Testis (tissue), 3 donors: Measurements from ENCODE around the gene MOB3B. TPM values are rescaled to one million over a fixed set of nuclear protein-coding genes. Genes with fewer than 3 reads are reported as not detected.

Source experiments
- DNase-seq: peaks from one replicate; pipeline ENCODE4 v3.0.0-alpha.2; 2019
- H3K27ac ChIP-seq, 2 donors: fragments of 200-600 bp; sonication (generic); one replicate each; pipeline ENCODE4 v1.5.1; 2019
- H3K27me3 ChIP-seq: fragments of 200-600 bp; sonication (generic); one replicate; pipeline ENCODE4 v1.5.1; 2019
- H3K36me3 ChIP-seq: fragments of 200-600 bp; sonication (generic); one replicate; pipeline ENCODE4 v1.5.1; 2017; ENCODE audit warnings: low read depth; ENCODE audit errors: missing control alignments
- H3K4me1 ChIP-seq: fragments of 200-600 bp; sonication (generic); one replicate; pipeline ENCODE4 v1.5.1; 2019
- H3K4me3 ChIP-seq, 2 donors: fragments of 200-600 bp; sonication (generic); one replicate each; pipeline ENCODE4 v1.5.1; 2017 to 2019
- H3K9me3 ChIP-seq: fragments of 200-600 bp; sonication (generic); one replicate; pipeline ENCODE4 v1.5.1; 2017
- CTCF ChIP-seq, 3 experiments: fragments of 450-650 bp in 2 of 3; fragments of 200-600 bp in 1 of 3; sonication (generic) in 1 of 3; IDR thresholded peaks; one replicate each; pipeline ENCODE4 v1.5.1; 2016 to 2019; ENCODE audit warnings: antibody characterized with exemption in 3 of 3, mild to moderate bottlenecking in 2 of 3, moderate library complexity in 1 of 3
- POLR2A ChIP-seq: fragments of 450-650 bp; IDR thresholded peaks from one replicate; pipeline ENCODE4 v1.6.1; 2017; ENCODE audit warnings: antibody characterized with exemption, mild to moderate bottlenecking, moderate library complexity
- WGBS, 2 donors: methylation state at CpG; one replicate each; pipeline ENCODE4 v1.1.5; 2018; 5-methylcytosine and 5-hydroxymethylcytosine counted together
- intact Hi-C: fragments of 100-400 bp; cut with DNase I; formaldehyde crosslinking; loops from one replicate; pipeline ENCODE4 v1.15.1; 2023; ENCODE audit warnings: low total_unique reads
- polyA plus RNA-seq: library from polyadenylated mRNA; stranded (reverse); fragments of 350-450 nt; fragmentation: Illumina TruSeq; extraction: RNeasy Lipid Tissue Mini Kit (QIAGEN cat#74804); gene quantifications from one replicate; pipeline ENCODE4 v1.2.3, GENCODE V29; 2014; ENCODE audit warnings: low read depth, low replicate concordance; ENCODE audit not compliant: insufficient read depth
- total RNA-seq, 2 donors: library from RNA; depleted of rRNA; stranded (reverse); fragments of >200 nt; gene quantifications; one replicate each; pipeline ENCODE4 v1.2.3, GENCODE V29; 2016

The MOB3B gene
- total and polyA plus RNA-seq, 3 donors from 2014 or later: 9.1 to 23.2 (median 17.5) TPM

- H3K36me3 ChIP-seq: no peaks in the 10 kb centered on the region
- no peaks in the 10 kb centered on the region for H3K9me3 ChIP-seq
- TF ChIP-seq POLR2A (no peak), CTCF (IDR thresholded peaks at IDR 0.05) (no peak)
- intact Hi-C loops: no loop called here
- H3K27ac ChIP-seq: no peak overlapping the region
- 10 to 15% methylated on average over 5 to 6 of the region's 6 CpGs for WGBS, 2 donors
- H3K27me3 ChIP-seq: no peaks in the 10 kb centered on the region
- H3K4me3 ChIP-seq: peak overlapping the region; percentile 2 to 15
- peak; percentile 55 for DNase-seq
- no peaks in the 10 kb centered on the region for H3K4me1 ChIP-seq
These were observed 226.4 kb downstream of the MOB3B start for GRCh38 chr9:27303219-27303618.

GRCh38 chr9:27297050-27297449 lies 232.6 kb downstream of the MOB3B start, which contains the start of gene EQTN:
EQTN (minus strand) TSS chr9:27297150; CDS start chr9:27297055, 95 bp downstream.
- H3K27ac ChIP-seq: no peak within 1 kb of the TSS
- WGBS, 2 donors: 81 to 84% methylated on average over 7 of the region's 7 CpGs
- no peaks in the 10 kb centered on the region for H3K4me1 ChIP-seq
- intact Hi-C loops: no loop called here
- H3K27me3 ChIP-seq: no peaks in the 10 kb centered on the region
- TF ChIP-seq CTCF (IDR thresholded peaks at IDR 0.05): no peak
- no peak for TF ChIP-seq POLR2A
- H3K4me3 ChIP-seq: no peak within 1 kb of the TSS
- no peak for DNase-seq
- H3K36me3 ChIP-seq: no peaks in the 10 kb centered on the region
- H3K9me3 ChIP-seq: no peaks in the 10 kb centered on the region

GRCh38 chr9:27293996-27294395 lies 235.6 kb downstream of the MOB3B start:
- H3K27me3 ChIP-seq: no peaks in the 10 kb centered on the region
- TF ChIP-seq POLR2A: no peak
- no peak for TF ChIP-seq CTCF (IDR thresholded peaks at IDR 0.05)
- DNase-seq: no peak
- H3K9me3 ChIP-seq: no peaks in the 10 kb centered on the region
- intact Hi-C loops: no loop called here
- no peak overlapping the region for H3K27ac ChIP-seq
- 44 to 49% methylated on average over 2 of the region's 2 CpGs for WGBS, 2 donors
- H3K36me3 ChIP-seq: no peaks in the 10 kb centered on the region
- H3K4me1 ChIP-seq: no peaks in the 10 kb centered on the region
- H3K4me3 ChIP-seq: no peak overlapping the region

- no peaks in the 10 kb centered on the region for H3K36me3 ChIP-seq
- no peaks in the 10 kb centered on the region for H3K4me1 ChIP-seq
- DNase-seq: no peak
- 43 to 57% methylated on average over 7 of the region's 7 CpGs for WGBS, 2 donors
- no peaks in the 10 kb centered on the region for H3K9me3 ChIP-seq
- no peak for TF ChIP-seq POLR2A
- no peak for TF ChIP-seq CTCF (IDR thresholded peaks at IDR 0.05)
- H3K27ac ChIP-seq: no peak overlapping the region
- H3K4me3 ChIP-seq: no peak overlapping the region
- no peaks in the 10 kb centered on the region for H3K27me3 ChIP-seq
- intact Hi-C loops: no loop called here
These were observed 236.8 kb downstream of the MOB3B start for GRCh38 chr9:27292659-27293405.

GRCh38 chr9:27291292-27291691 lies 238.3 kb downstream of the MOB3B start:
- intact Hi-C loops: no loop called here
- Histone ChIP-seq H3K36me3 (no peaks in the 10 kb centered on the region), H3K4me1 (no peaks in the 10 kb centered on the region), H3K4me3 (no peak overlapping the region), H3K9me3 (no peaks in the 10 kb centered on the region), H3K27me3 (no peaks in the 10 kb centered on the region), H3K27ac (no peak overlapping the region)
- no peak for DNase-seq
- WGBS, 2 donors: 89 to 93% methylated on average over 8 of the region's 8 CpGs
- TF ChIP-seq POLR2A (no peak), CTCF (IDR thresholded peaks at IDR 0.05) (no peak)
